IPS-NIHi7 (cell line): ENCODE measurements around the gene COL12A1.

ENCODE experiments used
- DNase-seq: peaks from one replicate; pipeline ENCODE4 v3.0.0; 2012; ENCODE audit warnings: mixed read lengths; ENCODE audit errors: extremely low spot score

Gene COL12A1

GRCh38 chr6:75180864-75181263 is 25.0 kb downstream of the COL12A1 start:
- no peak for DNase-seq

- DNase-seq: no peak
These were observed 27.1 kb downstream of the COL12A1 start for GRCh38 chr6:75178757-75179156.

- no peak for DNase-seq
These were observed 29.7 kb downstream of the COL12A1 start for GRCh38 chr6:75176076-75176582.

GRCh38 chr6:75171986-75172385 is 33.9 kb downstream of the COL12A1 start:
- DNase-seq: no peak

GRCh38 chr6:75171567-75171966 is 34.3 kb downstream of the COL12A1 start:
- DNase-seq: no peak

GRCh38 chr6:75170691-75171560 is 34.9 kb downstream of the COL12A1 start:
- no peak for DNase-seq

- no peak for DNase-seq
These were observed 35.9 kb downstream of the COL12A1 start for GRCh38 chr6:75169689-75170586.

GRCh38 chr6:75167851-75168250 is 38.0 kb downstream of the COL12A1 start:
- DNase-seq: no peak

GRCh38 chr6:75167325-75167724 is 38.5 kb downstream of the COL12A1 start:
- DNase-seq: no peak

GRCh38 chr6:75166773-75167172 is 39.1 kb downstream of the COL12A1 start:
- no peak for DNase-seq

GRCh38 chr6:75166236-75166635 is 39.6 kb downstream of the COL12A1 start:
- DNase-seq: no peak

- DNase-seq: no peak
These were observed 47.7 kb downstream of the COL12A1 start for GRCh38 chr6:75158176-75158575.

- DNase-seq: no peak
These were observed 48.5 kb downstream of the COL12A1 start for GRCh38 chr6:75157336-75157735.

- no peak for DNase-seq
These were observed 49.5 kb downstream of the COL12A1 start for GRCh38 chr6:75156186-75156878.

- no peak for DNase-seq
These were observed 50.2 kb downstream of the COL12A1 start for GRCh38 chr6:75155631-75156030.

- DNase-seq: no peak
These were observed 50.9 kb downstream of the COL12A1 start for GRCh38 chr6:75154973-75155372.

- no peak for DNase-seq
These were observed 55.0 kb downstream of the COL12A1 start for GRCh38 chr6:75150685-75151412.

- no peak for DNase-seq
These were observed 56.2 kb downstream of the COL12A1 start for GRCh38 chr6:75149696-75150095.

- no peak for DNase-seq
These were observed 56.6 kb downstream of the COL12A1 start for GRCh38 chr6:75149240-75149639.

GRCh38 chr6:75147512-75147911 is 58.3 kb downstream of the COL12A1 start:
- no peak for DNase-seq

- peak; percentile 16 for DNase-seq
These were observed 59.9 kb downstream of the COL12A1 start for GRCh38 chr6:75145976-75146375.
